22Rv1 (cell line): ENCODE results near the gene KCNK6.

ENCODE experiments used
- ZFX ChIP-seq: fragments of 450-650 bp; IDR thresholded peaks from 2 replicates; pipeline ENCODE4 v1.6.1; 2017; ENCODE audit warnings: antibody characterized with exemption, borderline replicate concordance
- TF ChIP-seq, protein P1 (sequence below): fragments of 450-650 bp; IDR thresholded peaks from 2 replicates; pipeline ENCODE4 v1.5.1; 2017; ENCODE audit warnings: mild to moderate bottlenecking

GRCh38 chr19:38367041-38367440 lies 47.4 kb downstream of the KCNK6 start:
- TF ChIP-seq, protein P1, sequence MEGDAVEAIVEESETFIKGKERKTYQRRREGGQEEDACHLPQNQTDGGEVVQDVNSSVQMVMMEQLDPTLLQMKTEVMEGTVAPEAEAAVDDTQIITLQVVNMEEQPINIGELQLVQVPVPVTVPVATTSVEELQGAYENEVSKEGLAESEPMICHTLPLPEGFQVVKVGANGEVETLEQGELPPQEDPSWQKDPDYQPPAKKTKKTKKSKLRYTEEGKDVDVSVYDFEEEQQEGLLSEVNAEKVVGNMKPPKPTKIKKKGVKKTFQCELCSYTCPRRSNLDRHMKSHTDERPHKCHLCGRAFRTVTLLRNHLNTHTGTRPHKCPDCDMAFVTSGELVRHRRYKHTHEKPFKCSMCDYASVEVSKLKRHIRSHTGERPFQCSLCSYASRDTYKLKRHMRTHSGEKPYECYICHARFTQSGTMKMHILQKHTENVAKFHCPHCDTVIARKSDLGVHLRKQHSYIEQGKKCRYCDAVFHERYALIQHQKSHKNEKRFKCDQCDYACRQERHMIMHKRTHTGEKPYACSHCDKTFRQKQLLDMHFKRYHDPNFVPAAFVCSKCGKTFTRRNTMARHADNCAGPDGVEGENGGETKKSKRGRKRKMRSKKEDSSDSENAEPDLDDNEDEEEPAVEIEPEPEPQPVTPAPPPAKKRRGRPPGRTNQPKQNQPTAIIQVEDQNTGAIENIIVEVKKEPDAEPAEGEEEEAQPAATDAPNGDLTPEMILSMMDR: no peak
- TF ChIP-seq ZFX: no peak
